Left ventricle myocardium inferior (tissue), 1 donor: ENCODE data around the gene TAC4. TPM values are rescaled to one million over a fixed set of nuclear protein-coding genes. Genes with fewer than 3 reads are reported as not detected.

ENCODE experiments used
- DNase-seq: peaks from one replicate; pipeline ENCODE4 v3.0.0-alpha.2; 2020
- H3K27ac ChIP-seq: fragments of 200-600 bp; replicated peaks from 2 replicates; pipeline ENCODE4 v1.8.0; 2021
- H3K27me3 ChIP-seq: fragments of 200-600 bp; 2 replicates; pipeline ENCODE4 v1.8.0; 2021; ENCODE audit warnings: low read depth
- H3K36me3 ChIP-seq: fragments of 200-600 bp; 2 replicates; pipeline ENCODE4 v1.8.0; 2021
- H3K4me1 ChIP-seq: fragments of 200-600 bp; 2 replicates; pipeline ENCODE4 v1.8.0; 2021
- H3K4me3 ChIP-seq: fragments of 200-600 bp; 2 replicates; pipeline ENCODE4 v1.8.0; 2021; ENCODE audit warnings: mild to moderate bottlenecking, moderate library complexity
- H3K9me3 ChIP-seq: fragments of 200-600 bp; replicated peaks from 2 replicates; pipeline ENCODE4 v1.8.0; 2021
- CTCF ChIP-seq: fragments of 200-600 bp; IDR thresholded peaks from 2 replicates; pipeline ENCODE4 v1.8.0; 2021; ENCODE audit warnings: antibody characterized with exemption, mild to moderate bottlenecking, borderline replicate concordance
- intact Hi-C: fragments of 100-400 bp; cut with micrococcal nuclease; formaldehyde crosslinking; loops from one replicate; pipeline ENCODE4 v1.11.0; 2022
- total RNA-seq: library from RNA; stranded (reverse); fragmentation: NEBNext Ultra II Directional; extraction: Animal tissue kit (Norgen Biotek cat#: 25700); gene quantifications from one replicate; pipeline ENCODE4 v1.2.1, GENCODE V29; 2021
- donor health status: DM: no; HTN: yes; CAD: no; lungs with severe emphysema.

TAC4 gene
- total RNA-seq, 1 donor from 2014 or later = 0.44 TPM

GRCh38 chr17:49873466-49873865 lies 25.6 kb upstream of the TAC4 start:
- H3K27ac ChIP-seq = no peak overlapping the region
- intact Hi-C loops = no loop called here
- peaks cover 76% of the 10 kb centered on the region for H3K27me3 ChIP-seq
- H3K4me3 ChIP-seq = no peak overlapping the region
- H3K36me3 ChIP-seq = no peaks in the 10 kb centered on the region
- no peaks in the 10 kb centered on the region for H3K9me3 ChIP-seq
- no peak for TF ChIP-seq CTCF
- DNase-seq = no peak
- no peaks in the 10 kb centered on the region for H3K4me1 ChIP-seq

GRCh38 chr17:49872754-49873377 lies 25.0 kb upstream of the TAC4 start:
- no peaks in the 10 kb centered on the region for H3K9me3 ChIP-seq
- H3K27me3 ChIP-seq = peaks cover 70% of the 10 kb centered on the region
- no peaks in the 10 kb centered on the region for H3K4me1 ChIP-seq
- no peaks in the 10 kb centered on the region for H3K36me3 ChIP-seq
- H3K4me3 ChIP-seq = no peak overlapping the region
- no peak for DNase-seq
- intact Hi-C loops = no loop called here
- H3K27ac ChIP-seq = no peak overlapping the region
- TF ChIP-seq CTCF = no peak

- Histone ChIP-seq H3K27ac (no peak overlapping the region), H3K4me3 (no peak overlapping the region), H3K4me1 (no peaks in the 10 kb centered on the region), H3K36me3 (no peaks in the 10 kb centered on the region), H3K9me3 (no peaks in the 10 kb centered on the region), H3K27me3 (peaks cover 59% of the 10 kb centered on the region)
- intact Hi-C loops = no loop called here
- no peak for TF ChIP-seq CTCF
- no peak for DNase-seq
These were observed 23.3 kb upstream of the TAC4 start for GRCh38 chr17:49871211-49871610.

GRCh38 chr17:49870298-49870697 lies 22.4 kb upstream of the TAC4 start:
- H3K27ac ChIP-seq = no peak overlapping the region
- no peak for TF ChIP-seq CTCF
- peaks cover 58% of the 10 kb centered on the region for H3K27me3 ChIP-seq
- H3K9me3 ChIP-seq = no peaks in the 10 kb centered on the region
- DNase-seq = no peak
- H3K4me3 ChIP-seq = no peak overlapping the region
- intact Hi-C loops = no loop called here
- H3K36me3 ChIP-seq = no peaks in the 10 kb centered on the region
- H3K4me1 ChIP-seq = no peaks in the 10 kb centered on the region

GRCh38 chr17:49869038-49869374 lies 21.1 kb upstream of the TAC4 start:
- no peak for DNase-seq
- Histone ChIP-seq H3K27ac (no peak overlapping the region), H3K9me3 (no peaks in the 10 kb centered on the region), H3K27me3 (peaks cover 48% of the 10 kb centered on the region), H3K4me3 (no peak overlapping the region), H3K36me3 (no peaks in the 10 kb centered on the region), H3K4me1 (no peaks in the 10 kb centered on the region)
- intact Hi-C loops = no loop called here
- TF ChIP-seq CTCF = no peak
